Glutamatergic neuron (in vitro differentiated cells): Measurements from ENCODE around the gene C5orf22. TPM values are rescaled to one million over a fixed set of nuclear protein-coding genes. Genes with fewer than 3 reads are reported as not detected.

Experiments used
- DNase-seq: peaks from one replicate; pipeline ENCODE4 v3.0.0; 2022
- H3K27ac Mint-ChIP-seq: one replicate; pipeline ENCODE4 v1.8.0; 2020; ENCODE audit warnings: mild to moderate bottlenecking, mixed read lengths, inconsistent platforms; ENCODE audit not compliant: unreplicated experiment
- H3K27me3 Mint-ChIP-seq: one replicate; pipeline ENCODE4 v1.8.0; 2020; ENCODE audit warnings: mild to moderate bottlenecking, moderate library complexity, mixed read lengths, inconsistent platforms; ENCODE audit not compliant: unreplicated experiment
- H3K36me3 Mint-ChIP-seq: one replicate; pipeline ENCODE4 v1.8.0; 2020; ENCODE audit warnings: mild to moderate bottlenecking, mixed read lengths, inconsistent platforms; ENCODE audit not compliant: unreplicated experiment
- H3K4me1 Mint-ChIP-seq: one replicate; pipeline ENCODE4 v1.8.0; 2020; ENCODE audit warnings: mild to moderate bottlenecking, low read depth, mixed read lengths, inconsistent platforms; ENCODE audit not compliant: unreplicated experiment
- H3K4me3 Mint-ChIP-seq: one replicate; pipeline ENCODE4 v1.8.0; 2020; ENCODE audit warnings: mild to moderate bottlenecking, mixed read lengths, inconsistent platforms; ENCODE audit not compliant: unreplicated experiment
- H3K9me3 Mint-ChIP-seq: one replicate; pipeline ENCODE4 v1.8.0; 2020; ENCODE audit warnings: mild to moderate bottlenecking, moderate library complexity, mixed read lengths, inconsistent platforms; ENCODE audit not compliant: unreplicated experiment
- total RNA-seq: library from RNA; stranded (reverse); fragmentation: NEBNext Ultra II Directional; extraction: Animal tissue kit (Norgen Biotek cat#: 25700); gene quantifications from one replicate; pipeline ENCODE4 v1.2.1, GENCODE V29; 2021; ENCODE audit not compliant: unreplicated experiment
- TF ChIP-seq, protein P1 (sequence below): fragments of 200-600 bp; sonication (generic); IDR thresholded peaks from one replicate; pipeline ENCODE4 v1.5.0; 2021; ENCODE audit not compliant: partially characterized antibody, unreplicated experiment

Gene C5orf22
- total RNA-seq, 1 donor from 2014 or later = 26.5 TPM

GRCh38 chr5:31581498-31582099, 49.5 kb downstream of the C5orf22 start:
- Mint-ChIP-seq H3K27ac (no peak overlapping the region), H3K4me1 (no peaks in the 10 kb centered on the region), H3K4me3 (no peak overlapping the region), H3K9me3 (peaks cover 2% of the 10 kb centered on the region), H3K27me3 (peaks cover 4% of the 10 kb centered on the region), H3K36me3 (no peaks in the 10 kb centered on the region)
- no peak for DNase-seq
- TF ChIP-seq, protein P1, sequence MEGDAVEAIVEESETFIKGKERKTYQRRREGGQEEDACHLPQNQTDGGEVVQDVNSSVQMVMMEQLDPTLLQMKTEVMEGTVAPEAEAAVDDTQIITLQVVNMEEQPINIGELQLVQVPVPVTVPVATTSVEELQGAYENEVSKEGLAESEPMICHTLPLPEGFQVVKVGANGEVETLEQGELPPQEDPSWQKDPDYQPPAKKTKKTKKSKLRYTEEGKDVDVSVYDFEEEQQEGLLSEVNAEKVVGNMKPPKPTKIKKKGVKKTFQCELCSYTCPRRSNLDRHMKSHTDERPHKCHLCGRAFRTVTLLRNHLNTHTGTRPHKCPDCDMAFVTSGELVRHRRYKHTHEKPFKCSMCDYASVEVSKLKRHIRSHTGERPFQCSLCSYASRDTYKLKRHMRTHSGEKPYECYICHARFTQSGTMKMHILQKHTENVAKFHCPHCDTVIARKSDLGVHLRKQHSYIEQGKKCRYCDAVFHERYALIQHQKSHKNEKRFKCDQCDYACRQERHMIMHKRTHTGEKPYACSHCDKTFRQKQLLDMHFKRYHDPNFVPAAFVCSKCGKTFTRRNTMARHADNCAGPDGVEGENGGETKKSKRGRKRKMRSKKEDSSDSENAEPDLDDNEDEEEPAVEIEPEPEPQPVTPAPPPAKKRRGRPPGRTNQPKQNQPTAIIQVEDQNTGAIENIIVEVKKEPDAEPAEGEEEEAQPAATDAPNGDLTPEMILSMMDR = peak; percentile 70

DNA sequence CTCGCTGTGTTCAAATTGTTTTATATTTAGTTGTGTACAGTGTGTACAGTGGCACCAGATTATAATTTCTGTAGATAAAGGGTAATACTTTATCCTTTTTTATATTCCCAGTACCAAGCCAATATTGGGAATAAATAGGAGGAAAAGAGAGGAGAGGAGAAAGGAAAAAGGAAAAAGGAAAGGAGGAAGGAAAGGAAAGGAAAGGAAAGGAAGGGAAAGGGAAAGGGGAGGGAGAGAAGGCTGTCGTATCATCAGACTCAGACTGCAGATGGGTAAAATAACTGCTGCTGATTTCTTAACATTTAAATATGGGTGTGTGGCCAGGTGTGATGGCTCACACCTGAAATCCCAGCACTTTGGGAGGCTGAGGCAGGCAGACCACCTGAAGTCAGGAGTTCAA, 51.0 kb downstream of the C5orf22 start:
- no peak overlapping the region for H3K4me3 Mint-ChIP-seq
- TF ChIP-seq, protein P1 = no peak
- DNase-seq = no peak
- H3K27ac Mint-ChIP-seq = no peak overlapping the region
- H3K9me3 Mint-ChIP-seq = peaks cover 2% of the 10 kb centered on the region
- no peaks in the 10 kb centered on the region for H3K36me3 Mint-ChIP-seq
- no peaks in the 10 kb centered on the region for H3K4me1 Mint-ChIP-seq
- peaks cover 4% of the 10 kb centered on the region for H3K27me3 Mint-ChIP-seq

DNA sequence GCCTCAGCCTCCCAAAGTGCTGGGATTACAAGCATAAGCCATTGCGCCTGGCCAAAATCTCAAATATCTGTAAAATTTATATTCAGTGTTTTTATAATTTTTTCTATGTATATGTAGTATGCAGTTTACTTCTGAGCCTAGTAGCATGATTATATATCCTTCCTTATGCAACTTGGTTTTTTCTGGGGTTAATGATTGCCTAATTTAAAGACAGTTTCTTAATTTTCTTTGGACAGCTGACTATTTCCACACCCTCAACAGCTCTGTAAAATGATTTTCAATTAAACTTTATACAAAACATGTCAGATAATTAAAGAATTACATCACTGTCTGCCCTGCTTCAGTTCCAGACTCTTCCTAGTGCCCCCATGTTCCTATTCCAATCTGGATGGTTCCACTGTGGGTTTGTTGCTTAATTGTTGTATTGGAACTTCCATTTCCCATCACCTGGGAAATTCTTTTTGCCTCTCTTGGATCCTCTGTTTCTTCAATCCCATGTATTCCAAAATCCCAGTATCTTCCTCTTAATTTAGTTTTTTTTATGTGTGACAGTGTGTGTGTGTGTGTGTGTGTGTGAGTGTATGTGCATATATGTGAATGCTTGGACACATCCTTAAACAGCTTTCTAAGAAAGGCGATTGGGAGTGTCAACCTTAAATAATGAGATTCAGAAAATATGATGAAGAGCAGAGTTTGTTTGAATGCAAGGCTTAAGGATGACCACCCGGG, 53.2 kb downstream of the C5orf22 start:
- H3K36me3 Mint-ChIP-seq = no peaks in the 10 kb centered on the region
- TF ChIP-seq, protein P1 = no peak
- DNase-seq = no peak
- H3K4me3 Mint-ChIP-seq = no peak overlapping the region
- H3K27me3 Mint-ChIP-seq = peaks cover 4% of the 10 kb centered on the region
- H3K4me1 Mint-ChIP-seq = no peaks in the 10 kb centered on the region
- peaks cover 2% of the 10 kb centered on the region for H3K9me3 Mint-ChIP-seq
- H3K27ac Mint-ChIP-seq = no peak overlapping the region

- Mint-ChIP-seq H3K36me3 (no peaks in the 10 kb centered on the region), H3K27me3 (peaks cover 4% of the 10 kb centered on the region), H3K9me3 (peaks cover 2% of the 10 kb centered on the region), H3K27ac (no peak overlapping the region), H3K4me3 (no peak overlapping the region), H3K4me1 (no peaks in the 10 kb centered on the region)
- TF ChIP-seq, protein P1 = no peak
- DNase-seq = no peak
These were observed 53.8 kb downstream of the C5orf22 start for GRCh38 chr5:31585895-31586270.

DNA sequence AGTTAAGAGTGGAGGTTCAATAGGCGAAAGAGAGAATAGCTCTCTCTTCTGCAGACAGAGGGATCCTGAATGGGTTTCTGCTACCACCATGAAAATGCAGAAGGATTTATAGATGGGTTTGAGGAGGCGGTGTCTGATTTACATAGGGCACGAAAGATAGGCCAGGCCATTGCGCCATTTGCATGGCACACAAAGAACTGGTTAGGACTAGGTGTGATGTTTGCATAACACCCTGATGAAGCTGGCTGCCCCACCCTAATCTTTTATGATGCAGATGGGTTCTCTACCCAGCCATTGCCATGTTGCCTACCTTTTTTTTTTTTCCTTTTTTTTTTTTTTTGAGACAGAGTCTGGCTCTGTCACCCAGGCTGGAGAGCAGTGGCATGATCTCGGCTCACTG, 55.4 kb downstream of the C5orf22 start:
- no peak for DNase-seq
- Mint-ChIP-seq H3K27me3 (peaks cover 4% of the 10 kb centered on the region), H3K4me1 (no peaks in the 10 kb centered on the region), H3K9me3 (peaks cover 2% of the 10 kb centered on the region), H3K36me3 (no peaks in the 10 kb centered on the region), H3K4me3 (no peak overlapping the region), H3K27ac (no peak overlapping the region)
- TF ChIP-seq, protein P1 = no peak
